Tibial nerve (tissue), 4 donors: ENCODE measurements around the gene PRKCE. TPM values are rescaled to one million over a fixed set of nuclear protein-coding genes. Genes with fewer than 3 reads are reported as not detected.
A peak's percentile ranks its signal among the peaks of the same experiment; 100 is the strongest.

ENCODE experiments used
- DNase-seq, 2 donors: peaks; one replicate each; pipeline ENCODE4 v3.0.0-alpha.2; 2019; ENCODE audit warnings: low spot score in 2 of 2
- H3K27ac ChIP-seq, 4 donors: fragments of 200-600 bp; sonication (generic) in 3 of 4; one replicate each; pipeline ENCODE4 v1.5.1; 2017 to 2019; ENCODE audit warnings: mild to moderate bottlenecking in 1 of 4
- H3K27me3 ChIP-seq, 2 donors: fragments of 200-600 bp; sonication (generic) in 1 of 2; one replicate each; pipeline versions ENCODE4 v1.5.1 to v1.6.0; 2017 to 2019
- H3K36me3 ChIP-seq, 3 donors: fragments of 200-600 bp; sonication (generic); one replicate each; pipeline ENCODE4 v1.5.1; 2018 to 2019
- H3K4me1 ChIP-seq, 4 donors: fragments of 200-600 bp; sonication (generic) in 3 of 4; one replicate each; pipeline ENCODE4 v1.5.1; 2017 to 2019
- H3K4me3 ChIP-seq, 4 donors: fragments of 200-600 bp; sonication (generic) in 3 of 4; one replicate each; pipeline ENCODE4 v1.5.1; 2017 to 2019; ENCODE audit warnings: mild to moderate bottlenecking in 1 of 4, moderate library complexity in 1 of 4
- H3K9me3 ChIP-seq, 4 donors: fragments of 200-600 bp; sonication (generic) in 3 of 4; one replicate each; pipeline ENCODE4 v1.5.1; 2017 to 2019
- EP300 ChIP-seq, 2 donors: sonication (generic); formaldehyde crosslinking; IDR thresholded peaks; one replicate each; pipeline ENCODE4 v1.6.1; 2017; ENCODE audit warnings: antibody characterized with exemption in 2 of 2, mild to moderate bottlenecking in 1 of 2
- POLR2A ChIP-seq, 2 donors: fragments of 450-650 bp; IDR thresholded peaks; one replicate each; pipeline ENCODE4 v1.6.1; 2017; ENCODE audit warnings: antibody characterized with exemption in 2 of 2, mild to moderate bottlenecking in 2 of 2, moderate library complexity in 2 of 2
- WGBS, 2 donors: methylation state at CpG; one replicate each; pipeline ENCODE4 v1.1.5; 2018; 5-methylcytosine and 5-hydroxymethylcytosine counted together
- total RNA-seq, 4 donors: library from RNA; depleted of rRNA; stranded (reverse); fragments of >200 nt; gene quantifications; one replicate each; pipeline ENCODE4 v1.1.0, GENCODE V29; 2016
- TF ChIP-seq, protein P1 (sequence below), 5 experiments: fragments of 200-600 bp in 3 of 5; fragments of 450-650 bp in 2 of 5; sonication (generic) in 3 of 5; IDR thresholded peaks; one replicate each; pipeline ENCODE4 v1.5.1; 2016 to 2019; ENCODE audit warnings: antibody characterized with exemption in 5 of 5, mild to moderate bottlenecking in 3 of 5, moderate library complexity in 2 of 5

Gene PRKCE
- total RNA-seq, 4 donors from 2014 or later = 14.4 to 22.4 (median 17.9) TPM

DNA sequence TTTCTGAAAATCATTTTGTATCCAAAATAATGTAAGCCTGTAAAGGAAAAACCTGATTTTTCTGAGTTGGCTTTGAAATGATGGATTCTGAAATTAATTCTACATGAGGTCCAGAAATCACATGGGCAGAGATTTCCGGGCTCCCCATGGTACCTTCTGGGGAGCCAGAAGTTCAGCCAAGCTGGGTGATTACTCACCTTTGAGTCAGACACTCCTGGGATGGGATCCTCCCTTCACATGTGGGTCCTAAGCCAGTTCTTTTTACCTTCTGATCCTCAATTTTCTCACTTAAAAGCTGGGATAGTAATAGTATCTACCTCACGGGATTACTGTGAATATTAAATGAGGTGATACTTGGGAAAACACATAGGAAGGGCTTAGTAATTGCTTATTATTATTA is 465.9 kb downstream of the PRKCE start:
- Histone ChIP-seq H3K27me3 (no peaks in the 10 kb centered on the region), H3K4me3 (no peak overlapping the region), H3K9me3 (no peaks in the 10 kb centered on the region), H3K4me1 (peaks cover 0 to 41% (median 8%) of the 10 kb centered on the region in 4 donors), H3K27ac (peak overlapping the region in 2 of 4 donors; percentile 5 to 27), H3K36me3 (no peaks in the 10 kb centered on the region)
- TF ChIP-seq EP300 (IDR thresholded peaks at IDR 0.05) (no peak), POLR2A (IDR thresholded peaks at IDR 0.05) (no peak)
- TF ChIP-seq, protein P1, sequence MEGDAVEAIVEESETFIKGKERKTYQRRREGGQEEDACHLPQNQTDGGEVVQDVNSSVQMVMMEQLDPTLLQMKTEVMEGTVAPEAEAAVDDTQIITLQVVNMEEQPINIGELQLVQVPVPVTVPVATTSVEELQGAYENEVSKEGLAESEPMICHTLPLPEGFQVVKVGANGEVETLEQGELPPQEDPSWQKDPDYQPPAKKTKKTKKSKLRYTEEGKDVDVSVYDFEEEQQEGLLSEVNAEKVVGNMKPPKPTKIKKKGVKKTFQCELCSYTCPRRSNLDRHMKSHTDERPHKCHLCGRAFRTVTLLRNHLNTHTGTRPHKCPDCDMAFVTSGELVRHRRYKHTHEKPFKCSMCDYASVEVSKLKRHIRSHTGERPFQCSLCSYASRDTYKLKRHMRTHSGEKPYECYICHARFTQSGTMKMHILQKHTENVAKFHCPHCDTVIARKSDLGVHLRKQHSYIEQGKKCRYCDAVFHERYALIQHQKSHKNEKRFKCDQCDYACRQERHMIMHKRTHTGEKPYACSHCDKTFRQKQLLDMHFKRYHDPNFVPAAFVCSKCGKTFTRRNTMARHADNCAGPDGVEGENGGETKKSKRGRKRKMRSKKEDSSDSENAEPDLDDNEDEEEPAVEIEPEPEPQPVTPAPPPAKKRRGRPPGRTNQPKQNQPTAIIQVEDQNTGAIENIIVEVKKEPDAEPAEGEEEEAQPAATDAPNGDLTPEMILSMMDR (IDR thresholded peaks at IDR 0.05) = no peak
- DNase-seq = no peak
- WGBS, 2 donors = 90 to 95% methylated on average over 2 of the region's 2 CpGs

GRCh38 chr2:46117994-46118393 is 466.5 kb downstream of the PRKCE start:
- DNase-seq = no peak
- Histone ChIP-seq H3K27ac (peak overlapping the region in 2 of 4 donors; percentile 5 to 61), H3K4me1 (peaks cover 0 to 41% (median 8%) of the 10 kb centered on the region in 4 donors), H3K27me3 (no peaks in the 10 kb centered on the region), H3K9me3 (no peaks in the 10 kb centered on the region), H3K4me3 (no peak overlapping the region), H3K36me3 (no peaks in the 10 kb centered on the region)
- no peak for TF ChIP-seq EP300 (IDR thresholded peaks at IDR 0.05)
- no peak for TF ChIP-seq POLR2A (IDR thresholded peaks at IDR 0.05)
- TF ChIP-seq, protein P1 (IDR thresholded peaks at IDR 0.05) = no peak
- WGBS, 2 donors = 94 to 95% methylated on average over 3 of the region's 3 CpGs

- Histone ChIP-seq H3K9me3 (no peaks in the 10 kb centered on the region), H3K36me3 (no peaks in the 10 kb centered on the region), H3K4me3 (no peak overlapping the region), H3K4me1 (peaks cover 0 to 41% (median 8%) of the 10 kb centered on the region in 4 donors), H3K27me3 (no peaks in the 10 kb centered on the region), H3K27ac (peak overlapping the region in 2 of 4 donors; percentile 52 to 61)
- no peak for DNase-seq
- WGBS, 2 donors = 61 to 66% methylated on average over 7 of the region's 7 CpGs
- TF ChIP-seq, protein P1 (IDR thresholded peaks at IDR 0.05) = no peak
- TF ChIP-seq POLR2A (IDR thresholded peaks at IDR 0.05) = no peak
- no peak for TF ChIP-seq EP300 (IDR thresholded peaks at IDR 0.05)
Measured at GRCh38 chr2:46118656-46119371, 467.3 kb downstream of the PRKCE start.

GRCh38 chr2:46119453-46119852 is 468.0 kb downstream of the PRKCE start:
- no peaks in the 10 kb centered on the region for H3K36me3 ChIP-seq
- peaks cover 0 to 41% (median 8%) of the 10 kb centered on the region in 4 donors for H3K4me1 ChIP-seq
- H3K9me3 ChIP-seq = no peaks in the 10 kb centered on the region
- 45 to 55% methylated on average over 5 of the region's 5 CpGs for WGBS, 2 donors
- TF ChIP-seq POLR2A (IDR thresholded peaks at IDR 0.05) (no peak), EP300 (IDR thresholded peaks at IDR 0.05) (no peak)
- TF ChIP-seq, protein P1 (IDR thresholded peaks at IDR 0.05) = no peak
- H3K4me3 ChIP-seq = no peak overlapping the region
- H3K27ac ChIP-seq = peak overlapping the region in 2 of 4 donors; percentile 52 to 61
- no peaks in the 10 kb centered on the region for H3K27me3 ChIP-seq
- no peak for DNase-seq

DNA sequence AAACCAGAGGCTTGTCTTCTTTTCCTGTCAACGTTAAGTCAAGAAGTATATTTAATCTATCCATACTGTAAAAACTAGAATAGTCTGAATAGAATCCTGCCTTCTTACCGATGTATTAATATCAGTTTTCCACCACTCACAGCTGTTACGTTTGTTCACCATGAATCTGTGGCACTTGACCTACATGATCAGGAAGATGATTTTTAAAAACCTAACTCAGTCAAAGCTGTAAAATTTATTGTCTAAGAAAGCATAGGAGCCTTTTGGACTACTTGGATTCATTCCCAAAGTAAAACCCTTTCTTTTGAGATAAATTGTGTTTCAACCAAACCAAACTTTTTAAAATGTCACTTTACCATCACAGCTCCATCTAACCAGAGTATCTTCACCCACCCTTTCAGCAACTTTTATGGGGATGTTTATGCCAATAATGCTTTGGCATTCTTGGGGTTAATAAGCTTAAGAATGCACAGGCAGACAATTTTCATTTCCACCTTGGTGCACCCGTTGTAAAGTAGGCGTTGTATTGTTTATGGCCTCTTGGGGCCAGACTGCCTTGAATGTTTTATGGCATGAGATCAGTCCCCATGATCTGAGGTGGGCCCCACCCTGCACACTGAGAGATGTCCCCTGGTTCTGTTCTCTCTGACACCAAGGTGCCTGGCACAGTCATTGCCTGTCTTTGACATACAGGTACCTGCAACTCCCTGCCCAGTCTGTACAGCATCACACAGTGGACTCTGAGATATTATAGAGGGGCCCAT is 469.5 kb downstream of the PRKCE start:
- Histone ChIP-seq H3K4me1 (peaks cover 0 to 41% (median 8%) of the 10 kb centered on the region in 4 donors), H3K36me3 (no peaks in the 10 kb centered on the region), H3K4me3 (no peak overlapping the region), H3K27me3 (no peaks in the 10 kb centered on the region), H3K27ac (no peak overlapping the region), H3K9me3 (no peaks in the 10 kb centered on the region)
- TF ChIP-seq, protein P1 (IDR thresholded peaks at IDR 0.05) = no peak
- TF ChIP-seq EP300 (IDR thresholded peaks at IDR 0.05) (no peak), POLR2A (IDR thresholded peaks at IDR 0.05) (no peak)
- DNase-seq = no peak
- WGBS, 2 donors = 60% methylated on average over 5 of the region's 5 CpGs
